GM11168 (cell line): ENCODE measurements around the gene NCR1.
"Not testable (repeated sequence)": the region's sequence is repeated elsewhere in the genome, so short reads cannot be mapped to it uniquely, and the experiment has no call there.

ENCODE experiments used
- in situ Hi-C: fragments of 300-500 bp; cut with MboI; formaldehyde crosslinking; loops from one replicate; pipeline ENCODE4 v1.12.0; 2022; ENCODE audit warnings: low sequenced_read_pairs; ENCODE audit not compliant: unreplicated experiment

The NCR1 gene

GRCh38 chr19:54905803-54906511 is at the start of gene NCR1:
Gene NCR1 (plus strand): TSS chr19:54906148. CDS start chr19:54906188, 40 bp downstream.
- in situ Hi-C loops: no loop called here

DNA sequence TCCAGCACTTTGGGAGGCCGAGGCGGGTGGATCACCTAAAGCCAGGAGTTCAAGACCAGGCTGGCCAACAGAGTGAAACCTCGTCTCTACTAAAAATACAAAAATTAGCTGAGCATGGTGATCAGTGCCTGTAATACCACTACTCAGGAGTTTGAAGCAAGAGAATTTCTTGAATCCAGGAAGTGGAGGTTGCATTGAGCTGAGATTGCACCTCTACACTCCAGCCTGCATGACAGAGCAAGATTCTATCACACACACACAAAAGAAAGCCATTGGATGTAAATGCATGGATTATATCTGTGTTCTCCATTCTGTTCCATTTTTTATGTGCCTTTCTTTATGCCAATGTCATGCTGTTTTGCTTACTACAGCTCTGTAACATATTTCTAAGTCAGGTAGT is 47.5 kb upstream of the NCR1 start:
- in situ Hi-C loops: not testable (repeated sequence)

GRCh38 chr19:54859421-54859820 is 46.5 kb upstream of the NCR1 start:
- in situ Hi-C loops: not testable (repeated sequence)

DNA sequence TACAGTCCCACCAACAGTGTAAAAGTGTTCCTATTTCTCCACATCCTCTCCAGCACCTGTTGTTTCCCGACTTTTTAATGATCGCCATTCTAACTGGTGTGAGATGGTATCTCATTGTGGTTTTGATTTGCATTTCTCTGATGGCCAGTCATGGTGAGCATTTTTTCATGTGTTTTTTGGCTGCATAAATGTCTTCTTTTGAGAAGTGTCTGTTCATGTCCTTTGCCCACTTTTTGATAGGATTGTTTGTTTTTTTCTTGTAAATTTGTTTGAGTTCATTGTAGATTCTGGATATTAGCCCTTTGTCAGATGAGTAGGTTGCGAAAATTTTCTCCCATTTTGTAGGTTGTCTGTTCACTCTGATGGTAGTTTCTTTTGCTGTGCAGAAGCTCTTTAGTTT is 42.5 kb upstream of the NCR1 start:
- in situ Hi-C loops: not testable (repeated sequence)

DNA sequence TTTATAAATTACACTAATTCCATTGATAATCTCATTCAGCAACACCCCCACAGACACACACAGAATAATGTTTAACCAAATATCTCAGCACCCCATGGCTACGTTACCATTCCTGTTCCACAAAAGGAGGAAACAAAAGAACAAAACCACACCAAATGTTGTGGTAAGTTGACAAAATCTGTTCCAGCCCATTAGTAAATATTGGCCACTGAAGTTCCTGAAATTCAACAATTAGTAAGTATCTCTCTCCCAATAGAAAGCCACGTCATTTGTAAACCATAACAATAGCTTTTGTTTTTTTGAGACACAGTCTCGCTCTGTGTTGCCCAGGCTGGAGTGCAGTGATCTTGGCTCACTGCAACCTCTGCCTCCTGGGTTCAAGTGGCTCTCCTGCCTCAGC is 34.3 kb upstream of the NCR1 start:
- in situ Hi-C loops: no loop called here

GRCh38 chr19:54873990-54874389 is 32.0 kb upstream of the NCR1 start, which contains the start of gene FCAR:
Gene FCAR (plus strand): TSS chr19:54874235. CDS start chr19:54874290, 55 bp downstream.
- in situ Hi-C loops: no loop called here

GRCh38 chr19:54875506-54875905 is 30.4 kb upstream of the NCR1 start:
- in situ Hi-C loops: no loop called here

- in situ Hi-C loops: no loop called here
Observed at GRCh38 chr19:54877471-54877870, 28.5 kb upstream of the NCR1 start.

DNA sequence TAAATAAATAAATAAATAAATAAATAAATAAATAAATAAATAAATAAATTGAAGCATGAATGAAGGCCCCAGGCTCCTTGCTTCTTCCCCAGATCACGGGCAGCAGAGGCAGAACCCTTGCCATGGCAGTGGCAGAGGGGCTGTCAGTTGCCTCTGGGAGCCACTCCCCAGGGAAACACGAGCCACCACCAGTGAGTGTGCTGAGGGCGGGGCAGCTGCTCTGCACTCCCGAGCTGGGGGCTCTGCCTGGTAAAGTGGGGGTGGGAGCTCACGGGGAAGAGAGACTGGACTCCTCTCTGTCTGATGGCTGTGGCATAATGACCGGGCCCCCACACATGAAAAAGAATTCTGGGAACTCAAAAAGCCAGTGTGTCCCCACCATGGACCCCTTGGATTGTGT is 24.1 kb upstream of the NCR1 start:
- in situ Hi-C loops: no loop called here

GRCh38 chr19:54882758-54883157 is 23.2 kb upstream of the NCR1 start:
- in situ Hi-C loops: no loop called here

- in situ Hi-C loops: no loop called here
Observed at GRCh38 chr19:54883228-54883627, 22.7 kb upstream of the NCR1 start.

GRCh38 chr19:54888239-54888638 is 17.7 kb upstream of the NCR1 start:
- in situ Hi-C loops: no loop called here

- in situ Hi-C loops: no loop called here
Observed at GRCh38 chr19:54889566-54889965, 16.4 kb upstream of the NCR1 start.

DNA sequence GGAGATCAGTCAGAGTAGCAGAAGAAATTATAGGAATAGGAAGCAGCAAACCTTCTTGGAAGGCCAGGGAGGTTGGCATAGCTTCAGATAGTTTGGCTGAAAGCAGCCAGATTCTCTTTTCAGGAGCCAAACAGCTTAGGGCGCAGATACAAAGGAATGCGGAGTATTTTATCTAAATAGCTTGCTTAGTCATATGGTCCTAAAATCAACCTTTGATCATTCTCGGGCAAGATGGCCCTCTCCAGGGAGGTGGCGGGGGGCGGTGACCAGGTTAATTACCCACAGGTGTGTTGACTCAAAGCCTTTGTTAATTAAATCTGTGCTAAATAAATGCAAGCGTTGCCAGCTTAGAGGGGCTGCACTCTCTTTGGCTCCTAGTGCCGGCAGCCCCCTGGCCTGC is 12.5 kb upstream of the NCR1 start:
- in situ Hi-C loops: no loop called here

- in situ Hi-C loops: not testable (repeated sequence)
Observed at GRCh38 chr19:54894106-54894505, 11.8 kb upstream of the NCR1 start.

DNA sequence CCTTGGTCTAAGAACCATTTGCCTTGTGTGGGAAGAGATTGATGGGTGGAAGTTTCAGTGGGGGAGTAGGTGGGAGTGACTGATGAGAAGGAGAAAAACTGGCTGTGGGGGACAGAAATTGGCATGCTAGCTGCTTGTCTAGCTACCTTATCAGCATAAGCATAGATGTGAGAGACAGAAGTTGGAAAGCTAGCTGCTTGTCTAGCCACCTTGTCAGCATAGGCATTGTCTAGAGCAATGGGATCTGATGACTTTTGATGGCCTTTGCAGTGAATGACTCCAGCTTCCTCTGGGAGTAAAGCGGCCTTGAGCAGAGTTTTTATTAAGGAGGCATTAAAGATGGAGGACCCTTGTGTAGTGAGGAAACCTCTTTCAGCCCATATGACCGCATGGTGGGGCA is 9.9 kb upstream of the NCR1 start:
- in situ Hi-C loops: no loop called here

- in situ Hi-C loops: not testable (repeated sequence)
Observed at GRCh38 chr19:54898685-54899084, 7.3 kb upstream of the NCR1 start.

- in situ Hi-C loops: not testable (repeated sequence)
Observed at GRCh38 chr19:54899646-54900045, 6.3 kb upstream of the NCR1 start.

DNA sequence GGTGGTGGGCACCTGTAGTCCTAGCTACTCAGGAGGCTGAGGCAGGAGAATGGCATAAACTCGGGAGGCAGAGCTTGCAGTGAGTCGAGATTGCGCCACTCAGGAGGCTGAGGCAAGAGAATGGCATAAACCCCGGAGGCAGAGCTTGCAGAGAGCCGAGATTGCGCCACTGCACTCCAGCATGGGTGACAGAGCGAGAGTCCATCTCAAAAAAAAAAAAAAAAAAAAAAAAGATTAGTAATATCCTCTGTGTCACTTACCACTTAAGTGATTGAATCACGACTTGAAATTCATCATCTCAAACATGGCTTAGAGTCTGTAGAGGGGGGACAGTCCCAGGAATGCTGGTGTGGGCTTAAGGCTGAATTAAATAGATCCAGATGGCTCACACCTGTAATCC is 4.8 kb upstream of the NCR1 start:
- in situ Hi-C loops: not testable (repeated sequence)

GRCh38 chr19:54902061-54902460 is 3.9 kb upstream of the NCR1 start:
- in situ Hi-C loops: no loop called here

DNA sequence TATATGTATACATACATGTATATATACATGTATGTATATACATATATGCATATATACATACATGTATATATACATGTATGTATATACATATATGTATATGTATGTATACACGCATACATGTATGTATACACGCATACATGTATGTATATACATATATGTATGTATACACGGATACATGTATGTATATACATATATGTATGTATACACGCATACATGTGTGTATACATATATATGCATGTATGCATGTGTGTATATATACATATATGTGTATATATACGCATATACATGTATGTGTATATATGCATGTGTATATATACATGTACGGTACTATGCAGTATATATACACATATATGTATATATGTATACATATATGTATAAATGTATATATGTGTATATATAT is 2.6 kb upstream of the NCR1 start:
- in situ Hi-C loops: no loop called here

- in situ Hi-C loops: not testable (repeated sequence)
Observed at GRCh38 chr19:54904261-54904660, 1.7 kb upstream of the NCR1 start.
